ENCODE data around the gene RASAL2. TPM values are rescaled to one million over a fixed set of nuclear protein-coding genes. Genes with fewer than 3 reads are reported as not detected.

The RASAL2 gene
- total RNA-seq, 2 experiments from 2014 or later: not detected

- peaks cover 2% of the 10 kb centered on the region for H3K27me3 Mint-ChIP-seq
- no peak for TF ChIP-seq CTCF (IDR thresholded peaks at IDR 0.05)
- CTCF ChIA-PET: interaction anchor here (1.0 kb wide), 1 partner anchor 14 kb away, joined by 3 read pairs; no protein-coding TSS in a partner anchor
- H3K9me3 Mint-ChIP-seq: no peaks in the 10 kb centered on the region
- no peak overlapping the region for H3K4me3 Mint-ChIP-seq
- POLR2A ChIA-PET: no interaction called here
- DNase-seq (no peak), ATAC-seq (no peak)
- no peaks in the 10 kb centered on the region for H3K4me1 Mint-ChIP-seq (ENCODE audit: low read depth)
- intact Hi-C loops (cut with micrococcal nuclease): no loop called here
- H3K27ac Mint-ChIP-seq: no peak overlapping the region
- H3K36me3 Mint-ChIP-seq (ENCODE audit: low read depth): no peaks in the 10 kb centered on the region
These were observed 266.5 kb downstream of the RASAL2 start for GRCh38 chr1:178360421-178360820.

- DNase-seq (no peak), ATAC-seq (no peak)
- Mint-ChIP-seq H3K4me3 (no peak overlapping the region), H3K27ac (no peak overlapping the region), H3K4me1 (ENCODE audit: low read depth) (no peaks in the 10 kb centered on the region), H3K27me3 (peaks cover 2% of the 10 kb centered on the region), H3K9me3 (no peaks in the 10 kb centered on the region), H3K36me3 (ENCODE audit: low read depth) (no peaks in the 10 kb centered on the region)
- TF ChIP-seq CTCF (IDR thresholded peaks at IDR 0.05): no peak
- intact Hi-C loops (cut with micrococcal nuclease): no loop called here
- CTCF ChIA-PET: no interaction called here
- POLR2A ChIA-PET: no interaction called here
These were observed 267.9 kb downstream of the RASAL2 start for GRCh38 chr1:178361847-178362246.

DNA sequence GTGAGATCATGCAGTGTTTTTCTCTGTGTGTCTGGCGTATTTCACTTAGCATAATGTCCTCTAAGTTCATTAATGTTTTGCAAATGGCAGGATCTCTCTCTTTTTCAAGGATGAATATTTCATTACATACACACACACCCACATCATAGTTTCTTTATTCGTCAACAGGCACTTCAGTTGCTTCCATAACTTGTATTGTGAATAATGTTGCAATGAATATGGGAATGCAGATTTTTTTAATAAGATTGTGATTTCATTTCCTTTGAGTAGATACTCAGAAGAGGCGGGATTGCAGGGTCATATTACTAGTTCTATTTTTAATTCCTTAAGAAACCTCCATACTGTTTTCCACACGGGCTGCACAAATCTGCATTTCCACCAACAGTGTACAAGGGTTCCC is 268.8 kb downstream of the RASAL2 start:
- CTCF ChIA-PET: no interaction called here
- Mint-ChIP-seq H3K4me3 (no peak overlapping the region), H3K27ac (no peak overlapping the region), H3K4me1 (ENCODE audit: low read depth) (no peaks in the 10 kb centered on the region), H3K36me3 (ENCODE audit: low read depth) (no peaks in the 10 kb centered on the region), H3K9me3 (no peaks in the 10 kb centered on the region), H3K27me3 (peaks cover 2% of the 10 kb centered on the region)
- POLR2A ChIA-PET: no interaction called here
- ATAC-seq (no peak), DNase-seq (no peak)
- TF ChIP-seq CTCF (IDR thresholded peaks at IDR 0.05): no peak
- intact Hi-C loops (cut with micrococcal nuclease): no loop called here

DNA sequence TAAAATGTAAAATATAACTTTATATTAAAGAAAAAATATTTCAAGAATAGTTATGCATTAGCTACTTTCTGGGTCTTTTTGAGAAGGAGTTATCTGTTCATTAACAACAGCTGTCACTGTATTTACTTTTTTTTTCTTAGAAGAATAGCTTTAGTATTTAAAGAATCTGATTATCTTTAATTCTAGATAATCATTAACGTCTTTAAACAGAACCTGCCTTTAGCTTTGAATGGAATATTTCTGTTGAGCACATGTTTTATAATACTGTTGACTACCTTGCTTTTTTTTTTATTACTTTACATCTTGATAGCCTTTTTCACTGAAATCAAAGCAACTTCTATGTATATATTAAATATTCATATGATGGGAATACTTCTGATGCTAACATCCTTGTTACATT is 270.9 kb downstream of the RASAL2 start:
- ATAC-seq (no peak), DNase-seq (no peak)
- POLR2A ChIA-PET: no interaction called here
- Mint-ChIP-seq H3K4me1 (ENCODE audit: low read depth) (no peaks in the 10 kb centered on the region), H3K4me3 (no peak overlapping the region), H3K36me3 (ENCODE audit: low read depth) (no peaks in the 10 kb centered on the region), H3K27ac (no peak overlapping the region), H3K27me3 (peaks cover 2% of the 10 kb centered on the region), H3K9me3 (no peaks in the 10 kb centered on the region)
- no peak for TF ChIP-seq CTCF (IDR thresholded peaks at IDR 0.05)
- intact Hi-C loops (cut with micrococcal nuclease): no loop called here
- CTCF ChIA-PET: interaction anchor here (0.9 kb wide), 1 partner anchor 54 kb away, joined by 3 read pairs; no protein-coding TSS in a partner anchor

- H3K4me1 Mint-ChIP-seq (ENCODE audit: low read depth): no peaks in the 10 kb centered on the region
- H3K27me3 Mint-ChIP-seq: peaks cover 5% of the 10 kb centered on the region
- no peak overlapping the region for H3K27ac Mint-ChIP-seq
- ChIA-PET POLR2A (interaction anchor here (0.6 kb wide), 1 partner anchor 340 kb away, joined by 3 read pairs; no protein-coding TSS in a partner anchor), CTCF (no interaction called here)
- intact Hi-C loops (cut with micrococcal nuclease): no loop called here
- ATAC-seq (no peak), DNase-seq (no peak)
- H3K9me3 Mint-ChIP-seq: no peaks in the 10 kb centered on the region
- no peak for TF ChIP-seq CTCF (IDR thresholded peaks at IDR 0.05)
- no peaks in the 10 kb centered on the region for H3K36me3 Mint-ChIP-seq (ENCODE audit: low read depth)
- no peak overlapping the region for H3K4me3 Mint-ChIP-seq
These were observed 273.2 kb downstream of the RASAL2 start for GRCh38 chr1:178367151-178367550.

All from activated CD8-positive, alpha-beta T cell treated with anti-CD3 and anti-CD28 coated beads for 36 hours (primary cell).